Neural cell (in vitro differentiated cells): ENCODE data around the gene TNFRSF19. TPM values are rescaled to one million over a fixed set of nuclear protein-coding genes. Genes with fewer than 3 reads are reported as not detected.

Experiments
- H2AFZ ChIP-seq: fragments of 200-600, 300-800 bp; sonication (generic), shearing (Covaris generic); 2 replicates; pipeline ENCODE4 v1.6.0; 2014; ENCODE audit warnings: low read depth, mild to moderate bottlenecking, antibody characterized with exemption, low read length, moderate library complexity
- H3F3A ChIP-seq: fragments of 200-600 bp; shearing (Covaris generic); 2 replicates; pipeline ENCODE4 v1.6.1; 2016; ENCODE audit warnings: mild to moderate bottlenecking, moderate library complexity, mixed read lengths, antibody characterized with exemption, low read length; ENCODE audit not compliant: insufficient read depth, poor library complexity, severe bottlenecking
- H3K27ac ChIP-seq: fragments of 200-600, 300-800 bp; sonication (generic), shearing (Covaris generic); 2 replicates; pipeline ENCODE4 v1.5.1; 2014; ENCODE audit warnings: mild to moderate bottlenecking, low read length, moderate library complexity
- H3K27me3 ChIP-seq: fragments of 300-800, 200-600 bp; sonication (generic), shearing (Covaris generic); 2 replicates; pipeline ENCODE4 v1.6.0; 2014; ENCODE audit warnings: mild to moderate bottlenecking, low read depth, low read length, moderate library complexity; ENCODE audit not compliant: insufficient read depth
- H3K36me3 ChIP-seq: fragments of 300-800, 200-600 bp; sonication (generic), shearing (Covaris generic); 2 replicates; pipeline ENCODE4 v1.5.1; 2014; ENCODE audit warnings: mild to moderate bottlenecking, antibody characterized with exemption, low read length, moderate library complexity; ENCODE audit not compliant: insufficient read depth
- H3K4me2 ChIP-seq: fragments of 300-800, 200-600 bp; sonication (generic), shearing (Covaris generic); 2 replicates; pipeline ENCODE4 v1.6.0; 2014; ENCODE audit warnings: mild to moderate bottlenecking, low read length
- H3K4me3 ChIP-seq: fragments of 300-800, 200-600 bp; sonication (generic), shearing (Covaris generic); 2 replicates; pipeline ENCODE4 v1.5.1; 2014; ENCODE audit warnings: mild to moderate bottlenecking, low read length, moderate library complexity
- H3K79me2 ChIP-seq: fragments of 200-600 bp; shearing (Covaris generic); replicated peaks from 2 replicates; pipeline ENCODE4 v1.6.0; 2014; ENCODE audit warnings: mild to moderate bottlenecking, low read length, moderate library complexity; ENCODE audit not compliant: insufficient read depth
- H3K9ac ChIP-seq: fragments of 300-800, 200-600 bp; sonication (generic), shearing (Covaris generic); 2 replicates; pipeline ENCODE4 v1.6.1; 2016; ENCODE audit warnings: mild to moderate bottlenecking, low read length, mixed read lengths
- H3K9me2 ChIP-seq: fragments of 200-600 bp; shearing (Covaris generic); 2 replicates; pipeline ENCODE4 v1.6.1; 2016; ENCODE audit warnings: mild to moderate bottlenecking, low read length, mixed read lengths; ENCODE audit not compliant: insufficient read depth
- H3K9me3 ChIP-seq: fragments of 200-600, 300-800 bp; sonication (generic), shearing (Covaris generic); 2 replicates; pipeline ENCODE4 v1.6.1; 2016; ENCODE audit warnings: mild to moderate bottlenecking, mixed run types, low read length, moderate library complexity, mixed read lengths
- H4K20me1 ChIP-seq: fragments of 200-600 bp; shearing (Covaris generic); 2 replicates; pipeline ENCODE4 v1.6.1; 2016; ENCODE audit warnings: mild to moderate bottlenecking, mixed run types; ENCODE audit not compliant: insufficient read depth
- EP300 ChIP-seq: fragments of 450-650 bp; conservative IDR thresholded peaks from 2 replicates; pipeline ENCODE4 v1.6.1; 2014; ENCODE audit warnings: antibody characterized with exemption, mild to moderate bottlenecking, moderate library complexity; ENCODE audit not compliant: poor library complexity, severe bottlenecking
- EZH2 ChIP-seq: fragments of 200-600, 300-800 bp; shearing (Covaris generic), sonication (generic); IDR thresholded peaks from 2 replicates; pipeline ENCODE4 v1.6.1; 2014; ENCODE audit warnings: antibody characterized with exemption, low read length, borderline replicate concordance, mild to moderate bottlenecking; ENCODE audit not compliant: insufficient read depth, poor library complexity, severe bottlenecking
- MXI1 ChIP-seq: fragments of 450-650 bp; conservative IDR thresholded peaks from 2 replicates; pipeline ENCODE4 v1.6.1; 2014; ENCODE audit warnings: antibody characterized with exemption, mild to moderate bottlenecking; ENCODE audit not compliant: poor library complexity, severe bottlenecking
- POLR2AphosphoS5 ChIP-seq: IDR thresholded peaks from 2 replicates; pipeline ENCODE4 v1.6.1; 2012
- RAD21 ChIP-seq: fragments of 450-650 bp; conservative IDR thresholded peaks from 2 replicates; pipeline ENCODE4 v1.6.1; 2014; ENCODE audit warnings: antibody characterized with exemption, mild to moderate bottlenecking, moderate library complexity
- REST ChIP-seq: IDR thresholded peaks from 2 replicates; pipeline ENCODE4 v1.6.1; 2012; ENCODE audit warnings: borderline replicate concordance
- SMC3 ChIP-seq: fragments of 450-650 bp; conservative IDR thresholded peaks from 2 replicates; pipeline ENCODE4 v1.6.1; 2014; ENCODE audit warnings: antibody characterized with exemption, mild to moderate bottlenecking, moderate library complexity; ENCODE audit not compliant: poor library complexity
- TAF1 ChIP-seq: IDR thresholded peaks from 2 replicates; pipeline ENCODE4 v1.6.1; 2012; ENCODE audit warnings: low read depth
- polyA plus RNA-seq: library from polyadenylated mRNA; depleted of rRNA; stranded (reverse); fragments of >200 nt; gene quantifications from 2 replicates; pipeline ENCODE4 v1.2.3, GENCODE V29; 2014

TNFRSF19 gene
- polyA plus RNA-seq, 1 donor from 2014 or later: 3.3 TPM

- TF ChIP-seq EP300 (no peak), TAF1 (no peak), RAD21 (no peak), REST (no peak), MXI1 (no peak), POLR2AphosphoS5 (no peak), SMC3 (no peak), EZH2 (no peak)
- Histone ChIP-seq H4K20me1 (no peaks in the 10 kb centered on the region), H3K9me3 (no peaks in the 10 kb centered on the region), H2AFZ (no peak overlapping the region), H3K27me3 (no peaks in the 10 kb centered on the region), H3K4me2 (no peak overlapping the region), H3K9me2 (no peaks in the 10 kb centered on the region), H3K36me3 (no peaks in the 10 kb centered on the region), H3K9ac (no peak overlapping the region), H3F3A (no peaks in the 10 kb centered on the region), H3K4me3 (no peak overlapping the region), H3K79me2 (no peaks in the 10 kb centered on the region), H3K27ac (no peak overlapping the region)
Observed at GRCh38 chr13:23687614-23688013, 117.4 kb downstream of the TNFRSF19 start.

GRCh38 chr13:23688336-23688735 lies 118.1 kb downstream of the TNFRSF19 start:
- Histone ChIP-seq H3K4me2 (no peak overlapping the region), H2AFZ (no peak overlapping the region), H3K9ac (no peak overlapping the region), H4K20me1 (no peaks in the 10 kb centered on the region), H3F3A (no peaks in the 10 kb centered on the region), H3K36me3 (no peaks in the 10 kb centered on the region), H3K9me2 (no peaks in the 10 kb centered on the region), H3K27ac (no peak overlapping the region), H3K9me3 (no peaks in the 10 kb centered on the region), H3K4me3 (no peak overlapping the region), H3K79me2 (no peaks in the 10 kb centered on the region), H3K27me3 (no peaks in the 10 kb centered on the region)
- no peak for TF ChIP-seq EZH2
- no peak for TF ChIP-seq REST
